Erythroblast (primary cell): ENCODE data around the gene DCLK3.

ENCODE experiments used
- GATA1 ChIP-seq: IDR thresholded peaks from 2 replicates; pipeline ENCODE4 v1.6.1; 2011; ENCODE audit warnings: low read depth, mild to moderate bottlenecking, control low read depth, low read length, moderate library complexity
- POLR2A ChIP-seq: IDR thresholded peaks from 2 replicates; pipeline ENCODE4 v1.6.1; 2011; ENCODE audit warnings: mild to moderate bottlenecking, low read length

DNA sequence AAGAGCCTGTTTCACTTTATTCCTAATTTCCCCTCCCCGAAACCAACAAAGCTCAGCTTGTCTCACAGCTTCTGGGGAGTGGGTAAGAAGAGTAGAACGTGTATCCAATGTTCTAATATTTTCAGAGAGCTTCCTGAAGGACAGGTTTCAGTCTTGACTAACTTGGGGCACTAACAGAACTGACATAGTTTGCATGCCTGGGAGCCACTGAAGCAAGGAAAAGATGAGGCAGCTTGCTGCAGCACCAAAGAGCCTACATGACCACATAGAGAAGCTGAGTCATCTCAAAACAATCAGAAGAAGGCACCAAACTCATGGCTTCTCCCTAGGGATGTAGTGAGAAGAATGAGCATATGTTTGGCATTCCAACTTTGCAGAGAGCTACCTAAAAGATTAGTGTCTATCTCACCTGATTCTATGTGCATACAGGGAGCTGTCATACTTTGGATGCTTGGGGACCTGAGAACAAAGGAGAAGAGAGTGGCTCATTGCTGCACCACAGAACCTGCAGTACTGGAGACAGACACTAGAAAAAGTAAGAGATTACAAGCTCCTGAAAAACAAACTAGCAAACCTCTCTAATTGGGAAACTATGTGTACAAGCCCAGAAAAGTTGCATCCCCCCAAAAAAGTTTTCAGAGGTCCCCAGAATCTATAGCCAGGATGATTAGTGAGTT is 86.9 kb downstream of the DCLK3 start:
- TF ChIP-seq POLR2A (no peak), GATA1 (no peak)
